Glomerular visceral epithelial cell (primary cell): ENCODE data around the gene OR5H15.
"Not testable (repeated sequence)": the region's sequence is repeated elsewhere in the genome, so short reads cannot be mapped to it uniquely, and the experiment has no call there.

Source experiments
- DNase-seq: peaks from one replicate; pipeline ENCODE4 v3.0.0-alpha.2; 2016; ENCODE audit errors: extremely low spot score

OR5H15 gene

DNA sequence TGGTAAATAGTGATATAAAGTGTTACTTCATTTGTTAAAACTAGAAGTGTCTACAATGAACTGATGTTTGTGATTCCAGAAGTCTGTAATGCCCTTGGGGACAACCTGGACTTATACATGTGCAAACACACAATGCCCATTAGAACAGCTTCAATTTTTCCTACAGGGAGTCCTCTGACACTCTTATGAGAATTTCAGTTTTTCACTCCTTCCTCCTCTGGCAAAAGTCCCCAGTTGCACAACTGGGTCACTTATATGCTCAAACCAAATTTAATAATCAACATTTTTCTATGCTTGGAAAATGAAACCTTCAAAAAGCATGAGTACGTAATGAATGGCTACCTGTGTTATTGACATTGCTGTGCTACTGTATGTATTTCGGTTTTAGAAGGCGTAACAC is at the start of gene OR5H15:
OR5H15 (plus strand) TSS at position 301 of the 400 bp plus-strand sequence. CDS start 2,004 bp downstream, outside the sequence.
- DNase-seq = no peak

DNA sequence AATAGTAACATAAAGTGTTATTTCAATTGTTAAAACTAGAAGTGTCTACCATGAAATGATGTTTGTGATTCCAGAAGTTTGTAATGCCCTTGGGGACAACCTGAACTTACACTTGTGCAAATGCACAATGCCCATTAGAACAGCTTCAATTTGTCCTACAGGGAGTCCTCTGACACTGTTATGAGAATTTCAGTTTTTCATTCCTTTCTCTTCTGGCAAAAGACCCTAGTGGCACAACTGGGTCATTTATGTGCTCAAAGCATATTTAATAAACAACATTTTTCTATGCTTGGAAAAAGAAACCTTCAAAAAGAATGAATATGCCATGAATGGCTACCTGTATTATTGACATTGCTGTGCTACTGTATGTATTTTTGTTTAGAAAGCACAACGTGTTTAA is 36.1 kb upstream of the OR5H15 start, which contains the start of gene OR5H1:
OR5H1 (plus strand) TSS at position 301 of the 400 bp plus-strand sequence. CDS start 1,977 bp downstream, outside the sequence.
- DNase-seq = no peak

DNA sequence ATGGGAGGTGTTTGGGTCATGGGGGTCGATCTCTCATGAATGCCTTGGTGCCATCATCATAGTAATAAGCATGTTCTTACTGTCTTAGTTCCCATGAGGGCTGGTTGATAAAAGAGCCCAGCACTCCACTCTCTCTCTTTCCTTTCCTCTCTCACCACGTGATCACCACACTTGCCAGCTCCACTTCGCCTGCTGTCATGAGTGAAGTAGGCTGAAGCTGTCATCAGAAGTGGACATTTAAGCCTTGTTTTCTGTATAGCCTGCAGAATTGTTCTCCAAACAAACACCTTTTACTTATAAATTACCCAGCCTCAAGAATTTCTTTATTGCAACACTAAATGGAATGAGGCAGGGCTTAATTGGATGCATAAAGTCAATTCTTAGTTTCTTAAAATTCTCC is 29.9 kb upstream of the OR5H15 start:
- no peak for DNase-seq

DNA sequence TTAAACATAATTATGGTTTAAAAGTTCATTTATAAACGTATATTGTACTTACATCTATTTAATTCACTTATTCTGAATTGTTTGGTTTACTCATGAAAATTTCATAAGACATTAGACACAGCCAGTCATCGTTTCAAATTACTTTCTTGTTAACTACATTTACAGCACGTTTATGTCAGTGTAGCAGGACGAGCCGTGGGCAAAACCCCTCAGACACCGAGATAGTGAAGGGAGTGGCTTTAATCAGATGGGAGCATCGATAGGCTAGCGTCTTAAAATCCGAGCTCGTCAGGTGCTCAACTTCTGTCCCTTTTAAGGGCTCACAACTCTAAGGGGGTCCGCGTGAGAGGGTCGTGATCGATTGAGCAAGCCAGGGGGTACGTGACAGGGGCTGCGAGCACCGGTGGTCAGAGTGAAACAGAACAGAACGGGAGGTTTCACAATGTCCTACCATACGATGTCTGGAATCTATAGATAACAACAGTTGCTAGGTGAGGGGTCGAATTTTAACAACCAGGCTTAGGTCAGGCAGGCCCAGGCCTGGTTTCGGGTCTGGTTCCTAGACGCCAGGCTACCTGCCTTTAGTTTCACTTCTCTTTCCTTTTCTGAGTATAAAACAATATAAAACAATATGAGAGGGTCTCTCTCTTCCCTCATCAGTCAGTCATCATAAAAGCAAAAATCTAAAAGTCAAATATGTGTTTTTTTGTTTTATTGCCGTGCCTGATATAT is 28.5 kb upstream of the OR5H15 start:
- not testable (repeated sequence) for DNase-seq

DNA sequence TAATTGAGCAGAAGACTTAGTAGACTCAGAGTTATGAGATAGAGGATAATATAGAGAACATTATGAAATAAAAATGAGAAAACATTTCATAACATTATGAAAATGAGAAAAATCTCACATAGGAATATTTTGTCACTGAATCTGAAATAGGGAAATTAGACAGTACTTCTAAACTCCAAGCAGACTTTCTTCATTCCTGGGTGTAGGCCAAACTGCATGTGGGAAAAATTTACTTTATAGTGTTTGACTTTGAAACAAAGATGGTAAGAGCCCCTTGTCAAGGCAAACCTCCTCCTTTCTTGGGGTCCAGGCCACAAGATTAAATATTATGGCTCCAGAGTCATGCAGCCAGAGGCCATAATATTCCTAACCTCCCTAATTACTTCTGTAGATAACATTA is 26.0 kb upstream of the OR5H15 start:
- DNase-seq = no peak

DNA sequence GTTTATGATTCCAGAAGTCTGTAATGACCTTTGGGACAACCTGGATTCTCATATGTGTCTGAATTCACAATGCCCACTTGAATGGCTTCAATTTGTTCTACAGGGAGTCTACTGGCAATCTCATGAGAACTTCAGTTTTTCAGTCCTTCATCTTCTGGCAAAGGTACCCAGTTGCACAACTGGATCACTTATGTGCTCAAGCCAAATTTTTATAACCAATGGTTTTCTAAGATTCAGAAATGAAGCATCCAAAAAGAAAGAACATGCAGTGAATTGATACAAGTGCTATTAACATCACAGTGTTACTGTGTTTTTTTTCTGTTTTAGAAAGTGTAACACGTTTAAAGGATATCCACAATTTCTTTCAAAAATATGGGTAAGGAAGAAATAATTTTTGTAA is 19.3 kb upstream of the OR5H15 start, which contains the start of gene OR5H14:
OR5H14 (plus strand) TSS at position 301 of the 400 bp plus-strand sequence. CDS start 1,907 bp downstream, outside the sequence.
- no peak for DNase-seq

DNA sequence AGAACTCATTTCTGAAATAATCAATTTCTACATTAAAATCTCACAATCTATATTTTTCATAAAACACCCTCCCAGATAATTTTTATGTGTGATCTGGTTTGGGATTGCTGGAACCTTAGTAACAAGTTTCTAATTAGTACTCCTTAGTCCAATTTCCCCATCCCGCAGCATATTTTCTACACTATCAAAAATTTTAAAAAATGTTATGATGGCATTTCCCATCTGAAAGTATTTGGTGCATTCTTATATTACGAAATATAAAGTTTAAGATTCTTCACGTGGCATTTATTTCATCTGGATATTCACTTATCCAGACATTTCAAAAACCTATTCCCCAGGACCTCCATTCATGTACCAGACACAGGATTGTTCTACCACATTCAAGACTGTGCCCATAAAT is 17.7 kb upstream of the OR5H15 start:
- DNase-seq = no peak

DNA sequence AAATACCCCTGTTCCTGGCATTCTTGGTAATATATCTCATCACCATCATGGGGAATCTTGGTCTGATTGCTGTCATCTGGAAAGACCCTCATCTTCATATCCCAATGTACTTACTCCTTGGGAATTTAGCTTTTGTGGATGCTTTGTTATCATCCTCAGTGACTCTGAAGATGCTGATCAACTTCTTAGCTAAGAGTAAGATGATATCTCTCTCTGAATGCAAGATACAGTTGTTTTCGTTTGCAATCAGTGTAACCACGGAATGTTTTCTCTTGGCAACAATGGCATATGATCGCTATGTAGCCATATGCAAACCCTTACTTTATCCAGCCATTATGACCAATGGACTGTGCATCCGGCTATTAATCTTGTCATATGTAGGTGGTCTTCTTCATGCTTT is 17.0 kb upstream of the OR5H15 start:
- DNase-seq = not testable (repeated sequence)

DNA sequence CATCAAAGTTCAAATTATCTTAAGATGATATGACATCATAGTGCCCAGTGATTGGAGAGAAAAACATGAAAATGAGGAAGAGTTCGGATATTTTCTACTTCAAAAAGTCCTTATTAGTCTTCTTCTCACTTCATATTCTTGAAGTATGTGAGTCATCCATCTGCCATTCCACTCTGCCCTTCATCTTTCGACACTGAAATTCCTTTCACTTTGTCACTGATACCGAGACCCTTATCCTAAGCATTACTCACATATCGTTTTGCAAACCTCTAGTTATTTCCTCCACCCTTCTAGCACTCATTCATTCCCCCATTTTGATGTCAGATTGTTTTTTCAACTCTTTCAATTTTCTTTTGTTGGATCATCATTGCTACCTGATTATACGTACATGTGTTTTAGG is 15.3 kb upstream of the OR5H15 start:
- peak; percentile 18 for DNase-seq

DNA sequence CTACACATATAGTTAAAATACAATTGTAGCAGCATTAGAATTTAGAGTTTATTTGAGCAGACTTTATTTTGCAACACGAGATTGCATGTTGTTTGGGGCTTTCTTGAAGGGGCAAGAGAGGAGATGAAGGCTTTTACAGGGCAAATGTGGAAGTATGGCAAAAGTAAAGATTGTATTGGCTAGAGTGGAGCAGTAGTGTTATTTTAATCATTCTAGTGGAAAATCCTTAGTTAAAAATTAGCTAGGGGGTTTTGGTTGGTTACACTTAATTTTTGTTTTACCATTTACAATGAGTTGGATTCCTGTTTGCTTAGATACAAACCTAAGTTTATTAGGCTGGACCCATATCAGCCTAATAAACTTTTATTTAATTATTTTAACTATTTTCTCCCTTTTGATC is 4.6 kb downstream of the OR5H15 start:
- no peak for DNase-seq

DNA sequence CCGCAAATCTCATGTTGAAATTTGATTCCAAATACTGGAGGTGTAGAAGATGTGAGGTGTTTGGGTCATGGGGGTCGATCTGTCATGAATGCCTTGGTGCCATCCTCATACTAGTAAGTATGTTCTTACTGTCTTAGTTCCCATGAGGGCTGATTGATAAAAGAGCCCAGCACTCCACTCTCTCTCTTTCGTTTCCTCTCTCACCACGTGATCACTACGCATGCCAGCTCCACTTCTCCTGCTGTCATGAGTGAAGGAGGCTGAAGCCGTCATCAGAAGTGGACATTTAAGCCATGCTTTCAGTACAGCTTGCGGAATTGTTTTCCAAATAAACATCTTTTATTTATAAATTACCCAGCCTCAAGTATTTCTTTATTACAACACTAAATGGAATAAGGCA is 6.1 kb downstream of the OR5H15 start:
- no peak for DNase-seq

DNA sequence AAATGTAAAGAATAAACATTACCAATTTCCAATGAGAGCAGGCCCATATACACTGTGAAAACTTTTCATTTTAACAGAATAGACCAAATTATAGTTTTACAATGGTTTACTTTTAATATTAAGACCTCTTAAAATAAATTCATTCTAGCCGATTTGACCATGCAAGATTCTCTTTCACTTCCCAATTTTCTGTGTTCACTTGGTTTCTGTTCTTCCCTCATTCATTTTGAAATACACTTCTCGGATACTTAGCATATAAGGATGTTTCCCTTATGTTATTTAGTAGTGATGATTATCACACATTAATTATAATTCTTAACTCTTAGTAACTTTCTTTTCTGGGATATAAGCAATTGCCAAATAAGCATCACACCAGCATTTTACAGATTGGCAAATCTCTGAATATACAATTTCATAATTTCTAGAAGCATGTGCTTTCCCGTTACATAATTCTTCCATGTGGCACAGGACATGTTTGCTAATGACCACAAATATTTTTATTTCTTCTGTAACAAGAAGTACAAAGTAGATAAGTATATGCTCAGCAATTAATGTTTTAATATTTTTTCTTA is 13.9 kb downstream of the OR5H15 start:
- no peak for DNase-seq

DNA sequence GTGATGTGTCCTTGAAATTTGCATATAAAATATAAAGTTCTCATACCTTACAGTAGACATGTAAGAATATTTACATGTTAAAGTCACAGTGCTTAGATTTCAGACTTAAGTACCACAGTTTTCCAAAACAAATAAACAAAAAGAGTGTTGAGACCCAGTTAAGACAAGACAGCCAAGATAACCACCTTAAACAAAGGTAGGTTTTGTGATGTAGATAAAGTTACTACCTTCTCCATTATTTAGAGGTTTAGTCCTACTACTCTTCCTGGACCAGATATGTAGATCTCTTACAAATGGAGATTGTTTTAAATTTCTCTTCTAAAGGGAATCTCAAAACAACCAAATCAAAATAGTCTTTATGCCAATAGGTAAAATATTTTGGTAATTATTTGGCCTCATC is 15.7 kb downstream of the OR5H15 start:
- DNase-seq = no peak

DNA sequence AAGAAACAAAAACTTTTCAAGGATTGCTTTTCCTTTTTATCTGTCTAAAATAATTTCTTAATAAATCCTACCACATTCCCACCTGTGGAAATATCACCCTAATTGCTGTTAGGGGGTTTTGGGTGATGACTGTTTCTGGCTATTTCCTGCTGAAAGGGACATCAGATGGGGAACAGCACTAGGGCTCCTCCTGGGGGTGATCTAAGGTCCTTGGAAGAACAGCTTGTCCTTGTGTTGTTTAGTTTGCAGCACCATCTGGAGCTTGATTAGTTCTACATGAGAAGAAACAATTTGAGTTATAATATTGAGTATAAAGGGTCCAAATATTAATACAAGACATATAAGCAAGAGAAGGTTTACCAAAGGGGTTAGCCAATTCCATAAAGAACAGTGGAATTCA is 18.7 kb downstream of the OR5H15 start:
- no peak for DNase-seq

DNA sequence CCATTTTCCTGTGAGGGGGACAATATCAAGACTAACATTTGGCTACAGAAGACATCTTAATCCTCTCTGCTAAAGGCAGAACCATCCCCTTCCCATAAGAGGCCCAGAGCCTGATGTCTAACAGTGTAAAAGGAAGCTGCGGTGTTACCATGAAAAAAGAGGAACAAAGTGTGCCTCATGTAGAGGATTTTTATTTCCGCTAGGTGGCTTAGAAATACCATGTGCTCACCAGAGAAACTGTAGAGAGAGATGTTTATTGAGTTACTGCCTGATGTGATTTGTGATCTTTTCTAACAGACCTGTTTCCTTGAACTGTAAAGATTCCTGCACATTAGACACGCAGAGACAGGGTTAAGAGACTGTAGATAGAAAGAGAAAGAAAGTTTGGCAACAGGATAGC is 22.0 kb downstream of the OR5H15 start:
- no peak for DNase-seq

DNA sequence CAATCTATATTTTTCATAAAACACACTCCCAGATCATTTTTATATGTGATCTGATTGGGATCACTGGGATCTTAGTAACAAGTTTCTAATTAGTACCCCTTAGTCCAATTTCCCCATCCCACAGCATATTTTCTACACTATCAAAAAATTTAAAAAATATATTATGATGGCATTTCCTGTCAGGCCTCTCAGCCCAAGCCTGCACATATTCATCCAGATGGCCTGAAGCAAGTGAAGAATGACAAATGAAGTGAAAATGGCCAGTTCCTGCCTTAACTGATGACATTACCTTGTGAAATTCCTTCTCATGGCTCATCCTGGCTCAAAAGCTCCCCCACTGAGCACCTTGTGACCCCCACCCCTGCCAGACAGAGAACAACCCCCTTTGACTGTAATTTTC is 24.4 kb downstream of the OR5H15 start:
- not testable (repeated sequence) for DNase-seq

DNA sequence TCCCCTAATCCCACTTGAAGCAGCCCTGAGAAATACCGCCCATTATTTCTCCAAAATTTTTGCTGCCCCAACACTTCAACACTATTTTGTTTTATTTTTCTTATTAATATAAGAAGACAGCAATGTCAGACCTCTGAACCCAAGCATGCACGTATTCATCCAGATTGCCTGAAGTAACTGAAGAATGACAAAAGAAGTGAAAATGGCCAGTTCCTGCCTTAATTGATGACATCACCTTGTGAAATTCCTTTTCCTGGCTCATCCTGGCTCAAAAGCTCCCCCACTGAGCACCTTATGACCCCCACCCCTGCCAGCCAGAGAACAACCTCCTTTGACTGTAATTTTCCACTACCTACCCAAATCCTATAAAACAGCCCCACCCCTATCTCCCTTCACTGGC is 29.8 kb downstream of the OR5H15 start:
- DNase-seq = not testable (repeated sequence)

DNA sequence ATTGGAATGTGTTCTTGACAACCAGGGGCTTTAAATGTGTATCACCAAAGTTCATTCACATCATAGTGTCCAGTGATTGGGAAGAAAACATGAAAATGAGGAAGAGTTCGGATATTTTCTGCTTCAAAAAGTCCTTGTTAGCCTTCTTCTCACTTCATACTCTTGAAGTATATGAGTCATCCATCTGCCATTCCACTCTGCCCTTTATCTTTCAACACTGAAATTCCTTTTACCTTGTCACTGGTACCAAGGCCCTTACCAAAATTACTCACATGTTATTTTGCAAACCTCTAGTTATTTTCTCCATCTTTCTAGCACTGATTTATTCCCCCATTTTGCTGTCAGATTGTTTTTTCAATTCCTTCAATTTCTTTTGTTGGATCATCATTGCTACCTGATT is 32.5 kb downstream of the OR5H15 start:
- DNase-seq = no peak

DNA sequence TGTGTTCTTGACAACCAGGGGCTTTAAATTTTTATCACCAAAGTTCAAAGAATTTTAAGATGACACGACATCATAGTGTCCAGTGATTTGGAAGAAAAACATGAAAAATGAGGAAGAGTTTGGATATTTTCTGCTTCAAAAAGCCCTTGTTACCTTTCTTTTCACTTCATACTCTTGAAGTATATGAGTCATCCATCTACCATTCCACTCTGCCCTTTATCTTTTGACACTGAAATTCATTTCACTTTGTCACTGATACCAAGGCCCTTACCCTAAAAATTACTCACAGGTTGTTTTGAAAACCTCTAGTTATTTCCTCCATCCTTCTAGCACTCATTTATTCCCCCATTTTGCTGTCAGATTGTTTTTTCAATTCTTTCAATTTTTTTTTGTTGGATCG is 42.7 kb downstream of the OR5H15 start:
- DNase-seq = no peak

DNA sequence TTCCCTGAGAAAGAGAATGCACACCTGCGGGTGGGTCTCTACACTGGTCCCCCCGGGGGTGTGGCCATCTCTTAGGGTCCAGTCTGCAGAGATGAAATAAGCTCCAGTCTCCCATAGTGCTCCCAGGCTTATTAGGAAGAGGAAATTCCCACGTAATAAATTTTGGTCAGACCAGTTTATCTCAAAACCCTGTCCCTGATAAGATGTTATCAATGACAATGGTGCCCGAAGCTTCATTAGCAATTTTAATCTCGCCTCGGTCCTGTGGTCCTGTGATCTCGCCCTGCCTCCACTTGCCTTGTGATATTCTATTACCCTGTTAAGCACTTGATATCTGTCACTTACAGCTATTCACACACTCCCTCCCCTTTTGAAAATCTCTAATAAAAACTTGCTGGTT is 46.8 kb downstream of the OR5H15 start:
- DNase-seq = no peak

DNA sequence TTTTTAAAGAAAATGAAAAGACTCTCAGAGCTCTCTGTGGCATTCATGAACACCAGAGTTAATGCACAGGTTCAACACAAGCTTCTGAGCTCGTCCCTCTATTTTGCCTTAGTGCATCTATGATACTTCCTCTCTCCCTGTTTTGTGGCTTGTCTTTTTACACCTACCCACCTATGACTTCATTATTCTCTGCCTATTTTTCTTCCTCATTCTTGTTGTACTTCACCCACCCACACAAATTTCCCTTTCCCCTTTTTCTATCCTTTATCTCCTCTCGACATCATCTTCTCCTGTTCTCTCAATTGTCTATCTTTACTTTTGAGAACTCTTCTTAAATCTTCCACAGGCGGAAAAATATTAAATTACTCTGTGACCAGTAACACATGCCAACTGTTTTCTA is 48.6 kb downstream of the OR5H15 start:
- DNase-seq = no peak
